Osteoblast (primary cell): Measurements from ENCODE around the gene PLCB4. TPM values are rescaled to one million over a fixed set of nuclear protein-coding genes. Genes with fewer than 3 reads are reported as not detected.

Experiments used
- DNase-seq: peaks from one replicate; pipeline ENCODE4 v3.0.0; 2011; ENCODE audit warnings: low spot score, mixed read lengths; ENCODE audit not compliant: insufficient read length; ENCODE audit errors: missing footprints
- H2AFZ ChIP-seq: 2 replicates; pipeline ENCODE4 v1.6.0; 2011; ENCODE audit warnings: mild to moderate bottlenecking, low read length
- H3K27ac ChIP-seq: 2 replicates; pipeline ENCODE4 v1.5.1; 2011; ENCODE audit warnings: mild to moderate bottlenecking, low read depth, low read length, moderate library complexity
- H3K27me3 ChIP-seq: 2 replicates; pipeline ENCODE4 v1.6.0; 2012; ENCODE audit warnings: mild to moderate bottlenecking, control low read depth, inconsistent platforms, low read length, moderate library complexity; ENCODE audit not compliant: insufficient read depth
- H3K36me3 ChIP-seq: 2 replicates; pipeline ENCODE4 v1.5.1; 2011; ENCODE audit warnings: mild to moderate bottlenecking, low read length, control low read depth, moderate library complexity; ENCODE audit not compliant: insufficient read depth
- H3K4me1 ChIP-seq: 2 replicates; pipeline ENCODE4 v1.5.1; 2011; ENCODE audit warnings: mild to moderate bottlenecking, low read length, control low read depth, moderate library complexity; ENCODE audit not compliant: insufficient read depth
- H3K4me2 ChIP-seq: 2 replicates; pipeline ENCODE4 v1.6.0; 2011; ENCODE audit warnings: mild to moderate bottlenecking, low read length; ENCODE audit not compliant: insufficient read depth
- H3K4me3 ChIP-seq: fragments of 200-600 bp; sonication (generic); 3 replicates; pipeline ENCODE4 v1.5.1; 2012; ENCODE audit warnings: mild to moderate bottlenecking, low read length, inconsistent platforms; ENCODE audit not compliant: insufficient read depth
- H3K79me2 ChIP-seq: 2 replicates; pipeline ENCODE4 v1.6.0; 2012; ENCODE audit warnings: mild to moderate bottlenecking, low read length, control low read depth, inconsistent platforms; ENCODE audit not compliant: insufficient read depth
- H3K9me3 ChIP-seq: 2 replicates; pipeline ENCODE4 v1.5.1; 2011; ENCODE audit warnings: low read depth, low read length, control low read depth
- H4K20me1 ChIP-seq: 2 replicates; pipeline ENCODE4 v1.6.0; 2012; ENCODE audit warnings: mild to moderate bottlenecking, low read length, control low read depth; ENCODE audit not compliant: insufficient read depth
- total RNA-seq: library from RNA; depleted of rRNA; stranded (reverse); fragments of >200 nt; gene quantifications from 2 replicates; pipeline ENCODE4 v1.2.3, GENCODE V29; 2012
- TF ChIP-seq, protein P1 (sequence below): IDR thresholded peaks from 2 replicates; pipeline ENCODE4 v1.5.1; 2011; ENCODE audit warnings: mild to moderate bottlenecking, low read depth, low read length, moderate library complexity; ENCODE audit errors: extremely low read depth

PLCB4 gene
- total RNA-seq, 1 donor = 13.0 TPM

DNA sequence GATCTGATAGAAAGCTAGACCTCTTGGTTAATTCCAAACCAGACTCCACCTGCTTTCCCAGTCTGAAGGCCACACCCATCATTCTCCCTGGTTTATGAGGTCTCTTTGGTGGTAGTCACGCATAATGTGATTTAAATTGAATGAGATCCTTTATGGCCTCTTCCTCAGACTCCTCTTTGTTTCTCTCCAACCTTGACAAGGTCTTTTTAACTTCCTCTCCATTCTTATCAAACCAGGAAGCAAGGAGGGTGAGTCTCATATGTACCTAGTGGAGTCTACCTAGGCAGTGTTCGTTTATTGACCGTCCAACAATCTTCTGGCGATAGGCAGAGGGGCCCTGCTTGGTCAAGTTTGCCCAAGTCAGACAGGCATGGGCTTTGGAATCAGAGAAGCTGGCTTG, 261.3 kb downstream of the PLCB4 start:
- Histone ChIP-seq H3K4me2 (no peak overlapping the region), H3K27me3 (no peaks in the 10 kb centered on the region), H3K79me2 (peaks cover 5% of the 10 kb centered on the region), H3K27ac (no peak overlapping the region), H4K20me1 (peaks cover 2% of the 10 kb centered on the region), H3K4me3 (no peak overlapping the region), H3K4me1 (no peaks in the 10 kb centered on the region), H3K36me3 (no peaks in the 10 kb centered on the region), H2AFZ (no peak overlapping the region), H3K9me3 (no peaks in the 10 kb centered on the region)
- DNase-seq = no peak
- TF ChIP-seq, protein P1, sequence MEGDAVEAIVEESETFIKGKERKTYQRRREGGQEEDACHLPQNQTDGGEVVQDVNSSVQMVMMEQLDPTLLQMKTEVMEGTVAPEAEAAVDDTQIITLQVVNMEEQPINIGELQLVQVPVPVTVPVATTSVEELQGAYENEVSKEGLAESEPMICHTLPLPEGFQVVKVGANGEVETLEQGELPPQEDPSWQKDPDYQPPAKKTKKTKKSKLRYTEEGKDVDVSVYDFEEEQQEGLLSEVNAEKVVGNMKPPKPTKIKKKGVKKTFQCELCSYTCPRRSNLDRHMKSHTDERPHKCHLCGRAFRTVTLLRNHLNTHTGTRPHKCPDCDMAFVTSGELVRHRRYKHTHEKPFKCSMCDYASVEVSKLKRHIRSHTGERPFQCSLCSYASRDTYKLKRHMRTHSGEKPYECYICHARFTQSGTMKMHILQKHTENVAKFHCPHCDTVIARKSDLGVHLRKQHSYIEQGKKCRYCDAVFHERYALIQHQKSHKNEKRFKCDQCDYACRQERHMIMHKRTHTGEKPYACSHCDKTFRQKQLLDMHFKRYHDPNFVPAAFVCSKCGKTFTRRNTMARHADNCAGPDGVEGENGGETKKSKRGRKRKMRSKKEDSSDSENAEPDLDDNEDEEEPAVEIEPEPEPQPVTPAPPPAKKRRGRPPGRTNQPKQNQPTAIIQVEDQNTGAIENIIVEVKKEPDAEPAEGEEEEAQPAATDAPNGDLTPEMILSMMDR = no peak

DNA sequence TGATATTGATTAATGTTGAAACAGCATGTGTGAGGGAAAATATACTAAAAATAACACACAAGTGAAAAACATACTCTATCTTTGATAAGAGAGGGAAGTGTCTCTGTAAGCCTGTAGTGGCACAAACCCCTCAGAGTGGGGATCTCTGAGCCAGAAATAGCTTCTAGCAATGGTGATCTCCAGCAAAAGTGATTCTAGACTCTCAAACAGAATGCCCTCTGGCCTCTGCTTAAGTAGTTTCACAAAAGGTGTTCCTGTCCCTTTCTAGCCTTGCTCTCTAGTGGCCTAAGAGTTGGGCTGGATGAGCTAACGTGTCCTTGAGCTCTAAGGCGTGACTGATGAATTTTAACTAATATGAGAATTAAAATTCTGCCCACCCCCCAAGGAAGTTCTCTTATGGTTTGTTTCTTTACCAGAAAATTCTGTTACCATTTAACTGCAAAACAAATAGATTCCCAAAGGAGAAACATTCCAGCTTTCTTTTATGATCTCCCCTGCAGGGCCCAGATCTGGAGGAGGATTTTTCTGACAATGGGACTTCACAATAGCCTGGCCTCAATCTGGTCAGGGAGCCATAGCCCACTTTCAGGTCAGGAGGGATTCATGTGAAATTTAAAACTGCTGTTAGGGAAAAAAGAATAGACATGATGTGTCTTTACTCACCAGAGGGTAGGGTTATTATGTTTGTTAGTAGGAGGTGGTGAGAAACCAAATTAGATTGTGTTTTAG, 263.0 kb downstream of the PLCB4 start:
- DNase-seq = peak; percentile 72
- H4K20me1 ChIP-seq = peaks cover 2% of the 10 kb centered on the region

DNA sequence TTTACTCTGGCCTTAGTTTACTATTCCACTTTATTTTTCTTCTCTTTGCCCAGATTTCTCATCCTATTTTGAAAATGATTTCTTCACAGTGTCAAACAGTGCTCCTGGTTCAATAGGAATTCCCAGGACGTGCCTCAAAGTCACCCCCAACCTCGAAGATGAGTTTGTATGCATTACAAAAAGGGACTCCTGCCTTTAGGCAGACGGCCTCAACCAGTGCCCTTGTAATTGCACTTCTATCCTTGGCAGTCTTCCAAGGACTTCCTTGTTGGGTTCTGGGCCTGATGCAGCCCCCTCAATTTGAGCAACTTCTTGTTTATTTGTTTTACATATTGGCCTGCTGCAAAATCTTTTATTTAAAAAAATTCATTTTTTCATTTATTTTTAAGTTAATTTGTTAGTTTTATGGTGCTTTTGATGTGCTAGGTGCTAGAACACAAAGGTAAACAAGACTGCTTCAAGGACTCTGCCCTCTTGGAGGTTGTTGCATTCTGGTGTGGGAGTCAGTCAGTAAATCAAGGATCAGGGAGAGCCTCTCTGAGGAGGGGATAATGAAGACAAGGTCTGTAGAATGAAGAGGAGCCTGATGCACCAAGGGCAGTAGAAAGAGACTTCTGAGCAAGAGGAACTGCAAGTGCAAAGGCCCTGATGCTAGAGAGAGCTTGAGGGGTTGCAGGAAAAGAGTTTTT, 264.0 kb downstream of the PLCB4 start:
- H3K79me2 ChIP-seq = peaks cover 2% of the 10 kb centered on the region
- no peaks in the 10 kb centered on the region for H3K9me3 ChIP-seq
- TF ChIP-seq, protein P1 = no peak
- H4K20me1 ChIP-seq = peaks cover 2% of the 10 kb centered on the region
- no peak for DNase-seq
- H3K27me3 ChIP-seq = no peaks in the 10 kb centered on the region
- no peaks in the 10 kb centered on the region for H3K36me3 ChIP-seq
- H3K4me2 ChIP-seq = no peak overlapping the region
- H3K27ac ChIP-seq = no peak overlapping the region
- no peak overlapping the region for H2AFZ ChIP-seq
- no peak overlapping the region for H3K4me3 ChIP-seq
- H3K4me1 ChIP-seq = no peaks in the 10 kb centered on the region

More for the DNA sequence above, 263.0 kb downstream of the PLCB4 start:
- no peak overlapping the region for H3K4me3 ChIP-seq
- TF ChIP-seq, protein P1 = no peak
- H3K4me1 ChIP-seq = no peaks in the 10 kb centered on the region
- peaks cover 2% of the 10 kb centered on the region for H3K79me2 ChIP-seq
- no peak overlapping the region for H3K27ac ChIP-seq
- H3K36me3 ChIP-seq = no peaks in the 10 kb centered on the region
- no peak overlapping the region for H2AFZ ChIP-seq
- no peak overlapping the region for H3K4me2 ChIP-seq
- H3K9me3 ChIP-seq = no peaks in the 10 kb centered on the region
- H3K27me3 ChIP-seq = no peaks in the 10 kb centered on the region

DNA sequence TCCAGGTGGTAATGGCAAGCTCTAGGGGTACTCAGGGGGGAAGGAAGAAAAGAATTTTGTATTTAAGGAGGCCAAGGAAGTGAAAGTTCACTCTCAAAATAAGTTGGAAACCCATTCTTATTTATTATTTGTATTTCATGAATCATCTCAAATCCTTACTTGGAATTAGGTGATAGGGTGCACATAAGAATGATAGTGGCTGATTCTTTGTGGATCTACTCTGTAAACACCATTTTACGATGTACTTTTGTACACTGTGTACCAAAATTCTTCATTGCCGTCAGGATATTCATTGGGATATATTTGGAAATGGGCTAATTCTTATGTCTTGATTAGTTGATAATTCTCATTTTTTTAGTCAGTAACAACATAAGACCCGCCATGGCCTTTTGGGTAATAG, 266.0 kb downstream of the PLCB4 start:
- Histone ChIP-seq H2AFZ (no peak overlapping the region), H4K20me1 (no peaks in the 10 kb centered on the region), H3K9me3 (no peaks in the 10 kb centered on the region), H3K4me3 (no peak overlapping the region), H3K27me3 (no peaks in the 10 kb centered on the region), H3K36me3 (peaks cover 7% of the 10 kb centered on the region), H3K4me2 (no peak overlapping the region), H3K4me1 (no peaks in the 10 kb centered on the region), H3K79me2 (peaks cover 2% of the 10 kb centered on the region), H3K27ac (no peak overlapping the region)
- TF ChIP-seq, protein P1 = no peak
- DNase-seq = no peak
